Activated CD8-positive, alpha-beta memory T cell treated with anti-CD3 and anti-CD28 coated beads, Interleukin-2, amount 50 U/mL, for 48 hours (primary cell): ENCODE measurements around the gene MIA.
"Not testable (repeated sequence)": the region's sequence is repeated elsewhere in the genome, so short reads cannot be mapped to it uniquely, and the experiment has no call there.

Experiments
- DNase-seq: peaks from one replicate; pipeline ENCODE4 v3.0.0-alpha.2; 2020

The MIA gene

DNA sequence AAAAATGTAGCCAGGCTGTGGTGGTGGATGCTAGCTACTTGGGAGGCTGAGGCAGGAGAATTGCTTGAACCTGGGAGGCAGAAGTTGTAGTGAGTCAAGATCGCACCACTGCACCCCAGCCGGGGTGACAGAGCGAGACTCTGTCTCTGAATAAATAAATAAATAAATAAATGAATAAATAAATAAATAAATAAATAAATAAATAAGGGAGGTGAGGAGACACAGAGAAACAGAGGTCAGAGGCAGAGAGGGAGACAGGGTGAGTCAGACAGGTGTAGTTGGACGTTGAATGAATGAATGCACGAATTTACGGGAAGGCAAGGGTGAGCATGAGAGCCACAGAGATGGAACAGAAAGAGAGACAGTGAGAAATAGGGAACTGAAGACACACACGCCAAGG, 5.8 kb downstream of the MIA start:
- no peak for DNase-seq

DNA sequence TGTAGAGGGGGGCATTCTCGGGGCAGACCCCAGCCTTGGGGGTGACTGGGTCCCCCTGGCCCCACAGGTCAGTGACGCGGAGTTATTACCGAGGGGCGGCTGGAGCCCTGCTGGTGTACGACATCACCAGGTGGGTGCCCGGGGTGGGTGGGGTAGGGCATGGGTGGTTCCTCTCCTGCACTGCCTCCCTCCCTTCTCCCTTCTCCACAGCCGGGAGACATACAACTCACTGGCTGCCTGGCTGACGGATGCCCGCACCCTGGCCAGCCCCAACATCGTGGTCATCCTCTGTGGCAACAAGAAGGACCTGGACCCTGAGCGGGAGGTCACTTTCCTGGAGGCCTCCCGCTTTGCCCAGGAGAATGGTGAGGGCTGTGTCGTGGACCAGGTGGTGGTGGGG, 8.4 kb downstream of the MIA start:
- no peak for DNase-seq

DNA sequence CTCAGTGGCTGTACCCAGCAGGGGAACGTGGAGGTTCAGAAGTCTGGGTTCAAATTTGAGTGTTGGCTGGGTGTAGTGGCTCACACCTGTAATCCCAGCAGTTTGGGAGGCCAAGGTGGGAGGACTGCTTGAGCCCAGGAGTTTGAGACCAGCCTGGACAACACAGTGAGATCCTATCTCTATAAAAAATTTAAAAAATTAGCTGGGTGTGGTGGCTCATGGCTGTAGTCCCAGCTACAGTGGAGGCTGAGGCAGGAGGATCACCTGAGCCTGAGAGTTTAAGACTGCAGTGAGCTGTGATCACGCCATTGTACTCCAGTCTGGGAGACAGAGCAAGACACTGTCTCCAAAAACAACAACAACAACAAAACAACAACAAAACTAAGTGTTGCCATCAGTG, 8.8 kb downstream of the MIA start:
- DNase-seq, result not testable (repeated sequence)

DNA sequence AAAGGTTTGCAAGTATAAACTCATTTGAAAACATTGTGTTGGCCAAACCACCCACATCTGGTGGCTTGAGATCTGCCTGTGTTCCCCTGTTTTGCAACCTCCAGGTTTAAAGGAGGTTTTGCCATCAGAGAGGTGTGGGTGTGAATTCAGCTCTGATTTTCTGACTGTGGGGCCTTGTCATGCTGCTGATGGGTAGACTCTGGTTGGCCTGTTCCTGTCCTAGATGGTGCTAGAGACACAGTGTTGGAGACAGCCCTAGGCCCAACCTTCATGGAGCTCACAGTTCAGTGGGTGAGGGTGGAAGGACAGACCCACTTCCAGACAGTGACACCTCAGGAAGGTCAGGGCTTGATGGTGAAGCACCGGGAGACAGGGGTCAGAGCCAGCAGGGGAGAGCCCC, 10.2 kb downstream of the MIA start:
- no peak for DNase-seq

DNA sequence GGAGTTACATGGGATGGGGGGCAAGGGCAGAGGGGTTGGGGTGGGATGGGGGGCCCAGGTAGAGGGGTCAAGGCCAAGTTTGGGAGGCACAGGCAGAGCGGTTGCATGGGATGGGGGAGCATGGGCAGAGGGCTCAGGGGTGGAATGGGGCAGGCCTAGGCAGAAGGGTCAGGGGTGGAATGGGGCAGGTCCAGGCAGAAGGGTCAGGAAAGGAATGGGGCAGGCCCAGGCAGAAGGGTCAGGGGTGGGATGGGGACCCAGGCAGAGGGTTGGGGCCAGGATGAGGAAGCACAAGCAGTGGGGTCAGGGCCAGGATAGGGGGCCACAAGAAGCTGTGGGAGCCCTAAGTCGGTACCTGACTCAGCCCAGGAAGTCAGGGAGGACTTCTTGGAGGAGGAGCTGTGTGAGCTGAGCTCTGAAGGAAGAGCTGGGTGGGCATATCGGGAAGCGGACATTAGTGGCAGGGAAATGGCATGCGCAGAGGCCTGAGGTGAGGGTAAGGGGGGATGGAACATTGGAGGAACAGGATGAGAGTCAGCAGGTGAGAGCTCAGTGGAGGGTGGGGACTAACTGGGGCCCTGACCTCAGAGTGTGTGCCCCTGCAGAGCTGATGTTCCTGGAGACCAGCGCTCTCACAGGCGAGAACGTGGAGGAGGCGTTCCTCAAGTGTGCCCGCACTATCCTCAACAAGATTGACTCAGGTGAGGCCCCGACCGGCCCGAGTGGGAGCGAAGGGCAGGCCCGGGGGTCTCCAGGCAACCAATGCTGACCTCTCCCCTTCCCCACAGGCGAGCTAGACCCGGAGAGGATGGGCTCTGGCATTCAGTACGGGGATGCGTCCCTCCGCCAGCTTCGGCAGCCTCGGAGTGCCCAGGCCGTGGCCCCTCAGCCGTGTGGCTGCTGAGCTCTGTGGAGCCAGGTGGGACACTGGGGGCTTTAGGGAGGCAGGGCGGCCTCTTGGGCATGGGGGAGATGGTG, 11.0 kb downstream of the MIA start:
- DNase-seq, result no peak

DNA sequence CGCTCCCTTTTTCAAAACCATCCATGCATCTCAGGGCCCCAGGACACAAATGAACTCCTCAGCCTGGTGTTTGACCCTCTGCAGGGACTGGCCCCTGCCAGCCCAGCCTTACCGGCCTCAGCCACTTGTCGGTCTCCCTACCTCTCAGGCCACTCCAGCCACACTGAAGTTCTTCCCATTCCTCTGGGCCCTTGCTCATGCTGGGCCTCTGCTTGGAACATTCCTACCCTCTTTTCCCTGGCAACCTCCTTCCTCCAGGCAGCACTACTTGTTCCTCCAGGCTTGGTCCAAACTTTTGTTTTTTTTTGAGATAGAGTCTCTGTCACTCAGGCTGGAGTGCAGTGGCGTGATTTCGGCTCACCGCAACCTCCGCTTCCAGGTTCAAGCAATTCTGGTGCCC, 16.0 kb downstream of the MIA start:
- no peak for DNase-seq

DNA sequence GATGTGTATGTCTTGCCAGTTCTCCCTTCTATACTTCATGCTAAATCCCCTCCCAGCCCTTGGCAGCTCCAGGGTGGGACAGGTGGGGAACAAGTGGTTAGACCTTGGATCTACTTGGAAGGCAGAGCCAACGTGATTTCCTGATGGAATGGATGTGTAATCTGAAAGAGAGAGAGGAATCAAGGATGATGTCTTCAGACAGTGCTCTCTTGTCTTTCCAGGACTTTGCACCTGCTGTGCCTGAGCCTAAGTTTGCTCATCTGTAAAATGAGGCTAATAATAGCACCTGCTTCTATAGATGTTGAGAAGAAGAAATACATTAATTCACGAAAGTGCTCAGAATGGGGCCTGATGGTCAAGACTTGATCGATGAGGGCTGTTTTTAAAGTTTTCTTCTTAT, 16.7 kb downstream of the MIA start:
- DNase-seq, result no peak

DNA sequence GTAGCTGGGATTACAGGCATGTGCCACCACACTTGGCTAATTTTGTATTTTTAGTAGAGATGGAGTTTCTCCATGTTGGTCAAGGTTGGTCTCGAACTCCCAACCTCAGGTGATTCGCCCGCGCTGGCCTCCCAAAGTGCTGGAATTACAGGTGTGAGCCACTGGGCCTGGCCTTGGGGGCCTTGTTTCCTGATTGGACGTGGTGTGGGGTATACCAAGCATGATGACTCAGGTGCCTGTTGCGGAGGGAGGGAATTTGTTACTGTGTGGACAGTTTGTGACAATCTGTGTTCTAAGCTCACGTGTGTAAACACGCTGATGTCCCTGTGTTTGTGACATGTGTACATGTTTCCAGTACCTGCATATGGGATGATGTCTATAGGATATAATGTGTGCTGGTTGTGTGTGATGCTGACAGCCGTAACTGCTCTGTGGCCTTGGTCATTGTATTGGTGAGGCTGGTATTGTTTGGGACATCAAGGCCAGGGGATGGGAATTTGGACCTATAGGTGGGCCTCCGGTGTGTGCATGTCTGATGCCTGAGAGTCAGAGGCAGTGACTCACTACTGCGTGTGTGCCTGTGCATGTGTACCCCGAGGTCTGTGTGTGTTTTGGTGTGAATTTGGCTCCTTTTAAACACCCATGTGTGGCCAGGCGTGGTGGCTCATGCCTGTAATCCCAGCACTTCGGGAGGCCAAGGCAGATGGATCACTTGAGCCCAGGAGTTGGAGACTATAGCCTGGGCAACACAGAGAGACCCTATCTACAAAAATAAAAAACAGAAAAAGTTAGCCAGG, 22.0 kb downstream of the MIA start:
- DNase-seq, result no peak

DNA sequence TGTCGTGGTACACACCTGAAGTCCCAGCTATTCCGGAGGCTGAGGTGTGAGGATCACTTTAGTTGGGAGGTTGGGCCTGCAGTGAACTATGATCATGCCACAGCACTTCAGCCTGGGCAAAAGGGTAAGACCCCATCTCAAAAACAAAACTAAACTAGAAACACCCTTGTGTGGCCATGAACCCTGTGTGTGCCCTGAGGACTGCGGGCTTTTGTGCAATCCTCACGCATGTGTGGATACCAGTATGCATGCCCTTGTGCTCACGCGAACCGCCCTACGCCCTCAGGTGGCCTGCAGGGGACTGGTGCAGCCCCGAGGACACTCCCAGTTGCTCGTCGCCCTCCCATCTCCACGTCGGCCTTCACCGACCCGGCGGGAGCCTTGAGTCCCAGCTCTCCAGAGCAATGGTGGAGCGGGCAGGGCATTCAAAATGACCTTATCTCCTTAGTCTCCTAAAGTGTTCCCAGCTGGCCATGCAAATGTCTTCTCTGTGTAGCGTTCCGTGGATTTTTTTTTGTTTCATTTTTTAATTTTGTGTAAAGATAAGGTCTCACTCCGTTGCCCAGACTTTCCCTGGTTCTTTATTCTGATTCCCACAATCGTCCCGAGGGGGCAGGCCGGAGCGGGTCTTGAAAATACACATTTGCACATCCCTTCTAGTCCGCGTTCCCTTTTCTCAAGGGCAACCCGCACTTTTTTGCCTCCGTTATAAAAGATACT, 22.8 kb downstream of the MIA start:
- DNase-seq, result peak; percentile 82

DNA sequence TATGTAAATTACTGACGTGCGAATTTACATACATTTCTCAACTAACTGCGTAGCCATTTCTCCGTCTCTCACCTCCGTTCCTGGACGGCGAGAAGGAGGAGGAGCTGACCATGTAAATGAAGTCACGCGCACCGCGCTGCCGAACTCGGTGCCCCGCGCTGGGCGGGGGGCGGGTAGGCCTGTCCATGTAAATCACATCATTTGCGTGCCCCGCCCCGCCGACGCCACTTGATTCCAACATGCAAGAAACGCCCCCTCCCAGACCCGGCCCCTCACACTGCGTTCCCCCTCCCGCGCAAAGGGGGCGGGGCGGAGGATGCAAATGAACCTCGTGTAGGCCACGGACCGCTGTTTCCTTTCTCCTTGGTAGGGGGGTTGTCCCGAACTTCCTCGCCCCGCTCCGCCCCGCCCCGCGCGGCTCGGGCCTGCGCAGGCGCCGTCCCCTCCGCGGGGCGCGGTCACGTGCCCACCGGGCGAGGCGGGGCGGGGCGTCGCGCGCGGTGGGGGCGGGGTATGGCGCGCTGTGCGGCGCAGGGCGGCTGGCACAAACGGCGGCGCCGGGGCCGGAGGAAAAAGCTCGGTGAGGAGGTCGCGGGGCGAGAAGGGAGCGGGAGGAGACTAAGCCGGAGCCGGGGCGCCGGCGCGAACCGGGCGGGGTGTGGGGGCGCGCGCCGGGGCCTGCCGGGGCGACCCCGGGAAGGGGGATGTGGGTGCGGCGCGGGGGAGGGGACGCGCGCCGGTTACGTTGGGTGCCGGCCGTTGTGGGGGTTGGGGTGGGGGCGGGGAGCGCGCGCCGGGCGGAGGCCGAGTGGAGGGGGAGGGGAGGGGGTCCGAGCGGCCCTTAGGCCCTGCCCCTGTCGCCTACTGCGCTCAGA, 23.6 kb downstream of the MIA start, which contains the start of gene EGLN2:
TSS of gene EGLN2 (plus strand) at position 509 of the 875 bp plus-strand sequence. CDS start 1,382 bp downstream, outside the sequence.
- DNase-seq, result peak; percentile 100

DNA sequence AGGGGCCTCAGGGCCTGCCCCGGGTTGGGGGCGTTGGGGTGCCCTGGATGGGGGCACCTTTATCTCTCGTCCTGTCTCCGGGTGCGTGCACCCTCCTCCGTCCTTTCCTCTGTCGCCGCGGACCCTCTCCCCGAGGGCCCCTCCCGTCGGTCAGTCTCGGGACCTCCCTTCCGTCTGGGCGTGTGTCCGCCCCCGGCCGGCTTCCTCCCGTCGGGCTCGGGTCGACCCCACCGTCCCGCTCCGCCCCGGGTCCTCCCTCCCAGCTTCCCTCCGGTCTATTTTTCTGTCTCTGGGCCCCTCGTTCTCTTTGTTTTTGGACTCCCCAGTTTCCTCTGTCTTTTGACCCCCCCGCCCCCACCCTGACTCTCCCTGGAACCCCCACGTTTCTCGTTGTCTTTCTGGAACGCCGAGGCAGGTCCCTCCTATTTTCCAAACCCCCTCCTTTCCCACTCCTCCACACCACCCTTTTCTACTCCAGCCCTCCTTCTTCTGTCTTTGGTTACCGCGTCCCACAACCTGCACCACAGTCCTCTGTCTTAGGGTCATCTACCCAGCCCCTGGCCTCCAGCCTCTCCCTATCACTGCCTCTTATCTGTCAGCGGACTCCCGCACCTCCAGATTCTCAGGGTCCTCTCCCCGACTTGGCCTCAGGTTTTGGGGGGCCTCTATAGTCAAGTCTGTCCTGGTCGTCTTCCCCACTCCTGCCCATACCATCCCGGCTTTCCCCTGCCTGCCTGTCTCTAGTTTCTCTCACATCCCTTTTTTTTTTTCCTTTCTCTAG, 24.4 kb downstream of the MIA start:
- peak; percentile 77 for DNase-seq

DNA sequence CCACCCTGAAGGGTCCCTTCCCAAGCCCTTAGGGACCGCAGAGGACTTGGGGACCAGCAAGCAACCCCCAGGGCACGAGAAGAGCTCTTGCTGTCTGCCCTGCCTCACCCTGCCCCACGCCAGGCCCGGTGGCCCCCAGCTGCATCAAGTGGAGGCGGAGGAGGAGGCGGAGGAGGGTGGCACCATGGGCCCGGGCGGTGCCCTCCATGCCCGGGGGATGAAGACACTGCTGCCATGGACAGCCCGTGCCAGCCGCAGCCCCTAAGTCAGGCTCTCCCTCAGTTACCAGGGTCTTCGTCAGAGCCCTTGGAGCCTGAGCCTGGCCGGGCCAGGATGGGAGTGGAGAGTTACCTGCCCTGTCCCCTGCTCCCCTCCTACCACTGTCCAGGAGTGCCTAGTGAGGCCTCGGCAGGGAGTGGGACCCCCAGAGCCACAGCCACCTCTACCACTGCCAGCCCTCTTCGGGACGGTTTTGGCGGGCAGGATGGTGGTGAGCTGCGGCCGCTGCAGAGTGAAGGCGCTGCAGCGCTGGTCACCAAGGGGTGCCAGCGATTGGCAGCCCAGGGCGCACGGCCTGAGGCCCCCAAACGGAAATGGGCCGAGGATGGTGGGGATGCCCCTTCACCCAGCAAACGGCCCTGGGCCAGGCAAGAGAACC, 25.1 kb downstream of the MIA start:
- no peak for DNase-seq

DNA sequence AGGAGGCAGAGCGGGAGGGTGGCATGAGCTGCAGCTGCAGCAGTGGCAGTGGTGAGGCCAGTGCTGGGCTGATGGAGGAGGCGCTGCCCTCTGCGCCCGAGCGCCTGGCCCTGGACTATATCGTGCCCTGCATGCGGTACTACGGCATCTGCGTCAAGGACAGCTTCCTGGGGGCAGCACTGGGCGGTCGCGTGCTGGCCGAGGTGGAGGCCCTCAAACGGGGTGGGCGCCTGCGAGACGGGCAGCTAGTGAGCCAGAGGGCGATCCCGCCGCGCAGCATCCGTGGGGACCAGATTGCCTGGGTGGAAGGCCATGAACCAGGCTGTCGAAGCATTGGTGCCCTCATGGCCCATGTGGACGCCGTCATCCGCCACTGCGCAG, 25.7 kb downstream of the MIA start:
- DNase-seq, result no peak

DNA sequence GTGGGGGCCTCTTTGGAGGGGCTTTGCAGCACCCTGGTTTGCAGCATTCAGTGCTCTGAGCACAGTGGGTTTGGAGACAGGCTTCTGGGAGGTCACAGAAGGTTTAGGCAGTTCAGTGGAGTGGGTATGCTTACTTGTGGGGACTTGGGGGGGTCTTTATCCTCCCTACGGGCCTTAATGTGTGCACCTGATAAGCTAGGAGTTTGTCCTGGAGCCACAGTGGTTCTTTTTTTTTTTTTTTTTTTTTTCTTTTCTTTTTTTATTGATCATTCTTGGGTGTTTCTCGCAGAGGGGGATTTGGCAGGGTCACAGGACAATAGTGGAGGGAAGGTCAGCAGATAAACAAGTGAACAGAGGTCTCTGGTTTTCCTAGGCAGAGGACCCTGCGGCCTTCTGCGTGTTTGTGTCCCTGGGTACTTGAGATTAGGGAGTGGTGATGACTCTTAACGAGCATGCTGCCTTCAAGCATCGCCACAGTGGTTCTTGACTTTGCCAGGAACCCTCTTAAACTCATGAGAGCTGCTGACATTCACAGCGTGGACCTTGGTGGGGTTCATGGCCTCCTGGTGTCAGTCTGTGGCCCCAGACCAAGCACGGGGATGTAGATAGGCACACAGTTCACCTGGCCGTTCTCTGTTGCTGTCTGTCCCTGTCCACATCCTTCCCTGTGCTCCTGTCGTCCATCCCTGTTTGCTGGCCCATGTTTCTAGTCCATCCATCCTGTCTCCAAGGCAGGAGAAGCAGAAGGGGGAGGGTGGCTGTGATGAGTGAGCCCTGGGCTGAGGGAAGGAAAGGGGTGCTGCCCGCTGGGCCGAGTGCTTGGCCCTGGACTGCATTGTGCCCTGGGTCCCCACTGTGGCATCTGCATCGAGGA, 26.3 kb downstream of the MIA start:
- no peak for DNase-seq

DNA sequence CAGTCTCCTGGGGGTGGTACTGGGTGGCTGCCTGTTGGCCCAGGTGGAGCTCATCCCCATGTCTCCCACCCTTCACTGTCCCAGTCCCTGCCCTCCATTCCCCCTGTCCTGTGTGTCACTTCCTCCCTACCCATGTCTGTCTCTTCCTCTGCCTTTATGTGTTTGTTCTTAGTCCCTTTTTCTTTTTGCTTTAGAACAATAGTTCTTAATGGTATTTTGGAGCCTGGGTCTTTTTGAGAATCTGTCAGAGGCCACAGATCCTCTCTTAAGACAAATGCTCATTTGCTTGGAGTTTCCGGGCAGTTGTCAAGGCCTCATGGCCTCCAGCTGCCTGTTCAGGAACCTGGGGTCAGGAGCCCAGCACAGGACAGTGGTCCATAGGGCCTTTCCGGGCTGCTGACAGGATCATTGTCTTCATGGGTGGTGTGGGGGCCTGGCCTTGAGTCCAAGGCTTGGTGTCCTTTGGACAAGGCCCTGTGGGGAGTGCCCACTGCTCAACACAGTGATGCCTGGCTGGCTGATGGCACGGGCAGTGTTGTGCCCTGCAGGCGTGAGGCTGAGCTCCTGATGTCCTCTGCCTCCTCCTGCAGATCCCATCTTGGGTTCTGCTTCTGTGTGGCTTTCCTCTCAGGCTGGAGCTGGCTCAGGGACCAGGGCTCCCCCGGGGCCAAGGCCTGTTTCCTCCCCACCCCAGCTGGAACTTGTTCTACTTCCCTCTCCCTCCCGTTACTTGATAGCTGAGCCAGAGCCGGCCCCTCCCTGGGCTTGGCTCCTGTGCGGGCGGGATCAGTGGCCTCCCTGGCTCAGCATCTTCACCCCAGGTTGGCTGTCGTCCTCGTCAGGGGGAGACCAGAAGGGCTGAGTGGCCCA, 27.2 kb downstream of the MIA start:
- DNase-seq, result peak; percentile 53

DNA sequence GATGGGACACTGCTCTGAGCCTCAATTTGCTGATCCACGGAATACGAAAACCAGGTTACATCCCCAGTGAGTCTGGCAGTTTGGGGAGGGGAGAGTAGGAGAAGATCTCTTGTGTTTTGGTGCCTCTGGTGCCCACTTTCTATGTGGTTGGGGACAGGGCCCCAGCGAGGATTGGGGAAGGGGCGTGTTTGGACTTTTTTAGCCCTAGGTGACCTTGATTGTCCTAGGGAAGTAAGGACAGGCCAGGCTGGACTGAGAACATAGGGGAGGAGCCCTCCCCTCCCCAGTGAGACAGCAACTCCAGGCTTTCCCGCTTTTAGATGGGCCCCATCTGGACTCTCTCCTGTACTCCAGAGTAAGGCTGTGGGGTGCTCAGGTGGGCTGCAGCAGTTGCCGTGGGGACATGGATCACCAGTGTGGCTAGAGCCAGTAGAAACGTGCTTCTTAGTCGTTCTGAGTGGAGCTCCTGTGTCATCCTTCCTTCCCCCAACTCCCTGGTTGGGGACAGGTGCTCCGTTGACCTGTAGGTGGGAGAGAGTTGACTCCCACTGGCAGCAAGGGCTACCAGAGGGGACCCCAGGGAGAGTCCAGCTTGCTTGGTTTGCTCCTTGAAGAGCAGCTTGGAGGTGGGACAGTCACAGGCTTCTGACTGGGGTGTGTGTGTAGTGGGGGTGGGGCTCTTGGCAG, 28.0 kb downstream of the MIA start:
- no peak for DNase-seq

DNA sequence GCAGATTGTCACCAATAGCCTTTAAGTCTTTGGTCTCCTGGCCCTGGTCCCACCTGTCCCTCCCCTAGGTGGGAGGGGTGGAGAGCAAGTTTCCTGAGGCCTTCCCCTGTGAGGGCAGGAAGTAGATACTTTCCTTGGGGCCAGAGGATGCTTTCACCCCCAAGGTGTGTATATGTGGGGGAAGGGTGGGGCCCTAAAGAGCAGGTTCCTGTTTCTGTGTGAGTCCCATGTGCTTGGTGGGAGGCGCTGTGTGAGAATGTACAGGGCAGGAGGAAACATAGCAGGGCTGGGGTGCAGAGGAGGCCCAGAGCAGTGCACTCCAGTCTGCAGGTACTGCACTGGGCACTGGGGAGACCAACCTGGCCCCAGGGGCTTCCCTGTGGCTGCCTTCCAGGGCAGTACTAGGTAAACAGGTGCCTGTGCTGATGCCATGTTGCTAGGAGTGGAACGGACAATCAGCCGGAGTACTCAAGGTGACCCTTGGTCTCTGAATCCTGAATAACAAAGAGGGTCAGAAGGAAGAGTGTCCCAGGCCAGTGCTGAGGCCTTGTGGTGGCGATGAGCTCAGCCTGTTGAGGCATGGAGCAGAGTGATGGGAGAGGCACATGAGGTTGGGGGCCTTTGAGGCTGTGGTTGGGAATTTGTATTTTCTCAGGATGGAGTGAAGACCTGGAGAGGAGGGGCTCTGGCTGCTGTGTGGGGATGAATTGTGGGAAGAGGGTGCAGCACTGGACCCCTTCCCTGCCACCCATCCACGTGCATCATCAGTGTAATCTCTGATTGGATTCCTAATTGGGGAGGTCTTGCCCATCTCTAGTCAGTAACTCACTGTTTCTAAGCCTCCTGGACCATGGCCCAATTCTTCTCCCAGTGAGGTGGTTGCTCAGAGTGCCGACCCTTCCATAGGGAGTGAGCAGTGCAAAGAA, 28.8 kb downstream of the MIA start:
- DNase-seq, result peak; percentile 64
